HCT116 (cell line): ENCODE measurements around the gene SELENOW. TPM values are rescaled to one million over a fixed set of nuclear protein-coding genes. Genes with fewer than 3 reads are reported as not detected.

Experiments used
- ATAC-seq: fragments of 200-7000 bp; cut with Tn5 transposase; 2 replicates; pipeline ENCODE4 v1.9.1; 2020; ENCODE audit warnings: mild to moderate bottlenecking, moderate library complexity
- BruUV-seq: library from RNA; stranded (reverse); fragments of 400-500 nt; replicated peaks from 2 replicates; lab custom pipeline; 2021; lab: Mats Ljungman, UMichigan
- CTCF ChIA-PET: fragments of 300-600 bp; sonication (Branson Sonifier 250); formaldehyde crosslinking; loops from one replicate; lab custom pipeline; 2021; ENCODE audit warnings: antibody characterized with exemption; lab: Charles Lee
- POLR2A ChIA-PET: fragments of 300-600, 350-600 bp; sonication (Branson Sonifier 250); formaldehyde crosslinking; loops from one replicate; lab custom pipeline; 2021; ENCODE audit warnings: antibody characterized with exemption; lab: Charles Lee
- RAD21 ChIA-PET, 2 experiments: fragments of 300-600 bp; sonication (Branson Sonifier 250); formaldehyde crosslinking; loops; one replicate each; lab custom pipeline; 2023; ENCODE audit warnings: low total read pairs in 2 of 2; ENCODE audit not compliant: uncharacterized antibody in 2 of 2, unreplicated experiment in 2 of 2, low non-redundant PET in 1 of 2; lab: Charles Lee
- DNase-seq: peaks from one replicate; pipeline ENCODE4 v3.0.0-alpha.2; 2010; ENCODE audit warnings: low read depth, low spot score
- H2AFZ ChIP-seq: fragments of 200-600 bp; shearing (Covaris generic), sonication (generic); 2 replicates; pipeline ENCODE4 v1.6.1; 2017; ENCODE audit warnings: low read depth, mixed run types, mixed read lengths, antibody characterized with exemption, low read length; ENCODE audit not compliant: poor library complexity, severe bottlenecking
- H3K27ac ChIP-seq: 2 replicates; pipeline ENCODE4 v1.5.1; 2012; ENCODE audit warnings: low read depth, low read length
- H3K27me3 ChIP-seq: fragments of 200-600 bp; sonication (generic); 2 replicates; pipeline ENCODE4 v1.6.1; 2016; ENCODE audit warnings: mixed run types, low read length, mixed read lengths; ENCODE audit not compliant: insufficient read depth
- H3K36me3 ChIP-seq, 2 experiments: fragments of 200-500 bp in 1 of 2; fragments of 200-600 bp in 1 of 2; sonication (Bioruptor generic) in 1 of 2; sonication (generic) in 1 of 2; 2 replicates each; pipeline versions ENCODE4 v1.5.1 to v1.6.1; 2014 to 2016; ENCODE audit warnings: low read length in 2 of 2, inconsistent platforms in 1 of 2, mixed read lengths in 1 of 2, mixed run types in 1 of 2; ENCODE audit not compliant: insufficient read depth in 2 of 2, control insufficient read depth in 1 of 2
- H3K4me1 ChIP-seq, 2 experiments: fragments of 200-600 bp in 1 of 2; sonication (generic) in 1 of 2; 2 replicates each; pipeline versions ENCODE4 v1.5.1 to v1.6.1; 2012 to 2017; ENCODE audit warnings: low read length in 2 of 2, inconsistent platforms in 1 of 2, mild to moderate bottlenecking in 1 of 2, mixed read lengths in 1 of 2, mixed run types in 1 of 2, moderate library complexity in 1 of 2; ENCODE audit not compliant: insufficient read depth in 2 of 2, control insufficient read depth in 1 of 2
- H3K4me2 ChIP-seq: fragments of 200-600 bp; sonication (generic); 2 replicates; pipeline ENCODE4 v1.6.1; 2017; ENCODE audit warnings: mixed run types, low read length, mixed read lengths
- H3K4me3 ChIP-seq, 2 experiments: fragments of 200-600 bp in 1 of 2; sonication (generic) in 1 of 2; replicated peaks in 1 of 2; 2 replicates each; pipeline ENCODE4 v1.5.1; 2011 to 2016; ENCODE audit warnings: low read length in 2 of 2, control low read depth in 1 of 2, low read depth in 1 of 2, mild to moderate bottlenecking in 1 of 2, mixed read lengths in 1 of 2, mixed run types in 1 of 2
- H3K79me2 ChIP-seq: fragments of 200-600 bp; sonication (generic); 2 replicates; pipeline ENCODE4 v1.6.1; 2017; ENCODE audit warnings: mild to moderate bottlenecking, mixed run types, low read length, moderate library complexity, mixed read lengths; ENCODE audit not compliant: insufficient read depth
- H3K9ac ChIP-seq: fragments of 200-600 bp; sonication (generic); 2 replicates; pipeline ENCODE4 v1.6.1; 2016; ENCODE audit warnings: low read length, mixed read lengths
- H3K9me2 ChIP-seq: fragments of 200-600 bp; sonication (generic), shearing (Covaris generic); 2 replicates; pipeline ENCODE4 v1.6.1; 2017; ENCODE audit warnings: mixed run types, mild to moderate bottlenecking, moderate library complexity; ENCODE audit not compliant: insufficient read depth
- H3K9me3 ChIP-seq, 2 experiments: fragments of 200-500 bp in 1 of 2; fragments of 200-600 bp in 1 of 2; sonication (Bioruptor generic) in 1 of 2; sonication (generic) in 1 of 2; 2 replicates each; pipeline ENCODE4 v1.6.1; 2014 to 2017; ENCODE audit warnings: low read length in 2 of 2, mixed read lengths in 2 of 2, inconsistent platforms in 1 of 2, low read depth in 1 of 2, mild to moderate bottlenecking in 1 of 2, mixed run types in 1 of 2, moderate library complexity in 1 of 2; ENCODE audit not compliant: control insufficient read depth in 1 of 2, insufficient read depth in 1 of 2
- H4K20me1 ChIP-seq: fragments of 200-600 bp; sonication (generic), shearing (Covaris generic); 2 replicates; pipeline ENCODE4 v1.6.1; 2017; ENCODE audit warnings: mixed run types, mild to moderate bottlenecking, moderate library complexity; ENCODE audit not compliant: insufficient read depth
- CEBPB ChIP-seq: IDR thresholded peaks from 2 replicates; pipeline ENCODE4 v1.6.1; 2012; ENCODE audit warnings: low read depth
- EGR1 ChIP-seq: IDR thresholded peaks from 2 replicates; pipeline ENCODE4 v1.6.1; 2012; ENCODE audit warnings: low read depth
- ELF1 ChIP-seq: IDR thresholded peaks from 2 replicates; pipeline ENCODE4 v1.6.1; 2012; ENCODE audit warnings: low read depth, borderline replicate concordance
- JUND ChIP-seq: IDR thresholded peaks from 2 replicates; pipeline ENCODE4 v1.6.1; 2012
- POLR2A ChIP-seq: IDR thresholded peaks from 2 replicates; pipeline ENCODE4 v1.7.0; 2011; ENCODE audit warnings: borderline replicate concordance; ENCODE audit not compliant: insufficient read depth, insufficient read length; ENCODE audit errors: extremely low read depth
- SIN3A ChIP-seq: IDR thresholded peaks from 2 replicates; pipeline ENCODE4 v1.6.1; 2012; ENCODE audit warnings: low read depth
- SP1 ChIP-seq: IDR thresholded peaks from 2 replicates; pipeline ENCODE4 v1.6.1; 2012; ENCODE audit warnings: low read depth
- TCF7L2 ChIP-seq: IDR thresholded peaks from 2 replicates; pipeline ENCODE4 v1.7.0; 2011; ENCODE audit warnings: borderline replicate concordance, inconsistent platforms; ENCODE audit not compliant: insufficient read depth, insufficient read length; ENCODE audit errors: extremely low read depth
- YY1 ChIP-seq: IDR thresholded peaks from 2 replicates; pipeline ENCODE4 v1.6.1; 2011; ENCODE audit warnings: low read length, low read depth, moderate library complexity, mild to moderate bottlenecking; ENCODE audit not compliant: insufficient replicate concordance; ENCODE audit errors: extremely low read depth
- ZNF274 ChIP-seq: fragments of 200-500 bp; sonication (Bioruptor generic); IDR thresholded peaks from 2 replicates; pipeline ENCODE4 v1.6.1; 2014; ENCODE audit warnings: mild to moderate bottlenecking, low read depth, low read length, inconsistent platforms
- intact Hi-C: fragments of 100-400 bp; cut with micrococcal nuclease; formaldehyde crosslinking; loops from 2 replicates; pipeline ENCODE4 v1.10.0; 2022
- total RNA-seq: library from RNA; stranded (reverse); gene quantifications from one replicate; pipeline ENCODE4 v1.2.1, GENCODE V29; 2021; ENCODE audit not compliant: unreplicated experiment
- TF ChIP-seq, protein P1 (sequence below): IDR thresholded peaks from 2 replicates; pipeline ENCODE4 v1.6.1; 2012; ENCODE audit warnings: low read depth
- TF ChIP-seq, protein P2 (sequence below): IDR thresholded peaks from 2 replicates; pipeline ENCODE4 v1.6.1; 2012
- TF ChIP-seq, protein P3 (sequence below): IDR thresholded peaks from 2 replicates; pipeline ENCODE4 v1.6.1; 2011; ENCODE audit warnings: mild to moderate bottlenecking, low read length, moderate library complexity; ENCODE audit not compliant: insufficient replicate concordance; ENCODE audit errors: extremely low read depth

The SELENOW gene
- total RNA-seq, 1 experiment from 2014 or later: 181 TPM

DNA sequence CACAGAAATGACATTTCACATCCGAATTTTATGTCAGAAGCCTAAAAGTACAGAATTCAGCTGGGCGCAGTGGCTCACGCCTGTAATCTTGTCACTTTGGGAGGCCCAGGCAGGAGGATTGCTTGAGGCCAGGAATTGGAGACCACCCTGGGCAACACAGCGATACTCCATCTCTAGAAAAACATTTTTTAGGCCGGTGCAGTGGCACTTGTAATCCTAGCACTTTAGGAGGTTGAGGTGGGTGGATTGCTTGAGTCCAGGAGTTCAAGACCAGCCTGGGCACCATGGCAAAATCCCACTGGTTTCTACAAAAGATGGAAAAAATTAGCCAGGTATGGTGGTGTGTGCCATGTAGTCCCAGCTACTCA, 17.9 kb upstream of the SELENOW start:
- Histone ChIP-seq H3K9me2 (no peaks in the 10 kb centered on the region), H3K36me3 (peaks cover 12 to 31% of the 10 kb centered on the region in 2 experiments), H3K4me2 (no peak overlapping the region), H4K20me1 (peaks cover 6% of the 10 kb centered on the region; the same call in 1 of the 2 replicates), H3K9ac (no peak overlapping the region), H3K4me3 (no peak overlapping the region), H3K27me3 (no peaks in the 10 kb centered on the region), H3K27ac (no peak overlapping the region), H3K4me1 (peaks cover 0 to 2% of the 10 kb centered on the region in 2 experiments; a peak in 1 of 4 replicates), H2AFZ (no peak overlapping the region), H3K79me2 (no peaks in the 10 kb centered on the region), H3K9me3 (no peaks in the 10 kb centered on the region)
- no TSS peak for BruUV-seq
- ChIA-PET RAD21 (no interaction called here), CTCF (no interaction called here), POLR2A (no interaction called here)
- no peak for TF ChIP-seq EGR1
- TF ChIP-seq YY1: no peak
- no peak for TF ChIP-seq ZNF274
- TF ChIP-seq, protein P1, sequence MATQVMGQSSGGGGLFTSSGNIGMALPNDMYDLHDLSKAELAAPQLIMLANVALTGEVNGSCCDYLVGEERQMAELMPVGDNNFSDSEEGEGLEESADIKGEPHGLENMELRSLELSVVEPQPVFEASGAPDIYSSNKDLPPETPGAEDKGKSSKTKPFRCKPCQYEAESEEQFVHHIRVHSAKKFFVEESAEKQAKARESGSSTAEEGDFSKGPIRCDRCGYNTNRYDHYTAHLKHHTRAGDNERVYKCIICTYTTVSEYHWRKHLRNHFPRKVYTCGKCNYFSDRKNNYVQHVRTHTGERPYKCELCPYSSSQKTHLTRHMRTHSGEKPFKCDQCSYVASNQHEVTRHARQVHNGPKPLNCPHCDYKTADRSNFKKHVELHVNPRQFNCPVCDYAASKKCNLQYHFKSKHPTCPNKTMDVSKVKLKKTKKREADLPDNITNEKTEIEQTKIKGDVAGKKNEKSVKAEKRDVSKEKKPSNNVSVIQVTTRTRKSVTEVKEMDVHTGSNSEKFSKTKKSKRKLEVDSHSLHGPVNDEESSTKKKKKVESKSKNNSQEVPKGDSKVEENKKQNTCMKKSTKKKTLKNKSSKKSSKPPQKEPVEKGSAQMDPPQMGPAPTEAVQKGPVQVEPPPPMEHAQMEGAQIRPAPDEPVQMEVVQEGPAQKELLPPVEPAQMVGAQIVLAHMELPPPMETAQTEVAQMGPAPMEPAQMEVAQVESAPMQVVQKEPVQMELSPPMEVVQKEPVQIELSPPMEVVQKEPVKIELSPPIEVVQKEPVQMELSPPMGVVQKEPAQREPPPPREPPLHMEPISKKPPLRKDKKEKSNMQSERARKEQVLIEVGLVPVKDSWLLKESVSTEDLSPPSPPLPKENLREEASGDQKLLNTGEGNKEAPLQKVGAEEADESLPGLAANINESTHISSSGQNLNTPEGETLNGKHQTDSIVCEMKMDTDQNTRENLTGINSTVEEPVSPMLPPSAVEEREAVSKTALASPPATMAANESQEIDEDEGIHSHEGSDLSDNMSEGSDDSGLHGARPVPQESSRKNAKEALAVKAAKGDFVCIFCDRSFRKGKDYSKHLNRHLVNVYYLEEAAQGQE: no peak
- TF ChIP-seq, protein P2, sequence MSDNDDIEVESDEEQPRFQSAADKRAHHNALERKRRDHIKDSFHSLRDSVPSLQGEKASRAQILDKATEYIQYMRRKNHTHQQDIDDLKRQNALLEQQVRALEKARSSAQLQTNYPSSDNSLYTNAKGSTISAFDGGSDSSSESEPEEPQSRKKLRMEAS: no peak
- no peak for TF ChIP-seq ELF1
- TF ChIP-seq TCF7L2: no peak
- TF ChIP-seq CEBPB: no peak
- no peak for TF ChIP-seq SP1
- TF ChIP-seq SIN3A: no peak
- TF ChIP-seq POLR2A: no peak
- no peak for TF ChIP-seq JUND
- TF ChIP-seq, protein P3, sequence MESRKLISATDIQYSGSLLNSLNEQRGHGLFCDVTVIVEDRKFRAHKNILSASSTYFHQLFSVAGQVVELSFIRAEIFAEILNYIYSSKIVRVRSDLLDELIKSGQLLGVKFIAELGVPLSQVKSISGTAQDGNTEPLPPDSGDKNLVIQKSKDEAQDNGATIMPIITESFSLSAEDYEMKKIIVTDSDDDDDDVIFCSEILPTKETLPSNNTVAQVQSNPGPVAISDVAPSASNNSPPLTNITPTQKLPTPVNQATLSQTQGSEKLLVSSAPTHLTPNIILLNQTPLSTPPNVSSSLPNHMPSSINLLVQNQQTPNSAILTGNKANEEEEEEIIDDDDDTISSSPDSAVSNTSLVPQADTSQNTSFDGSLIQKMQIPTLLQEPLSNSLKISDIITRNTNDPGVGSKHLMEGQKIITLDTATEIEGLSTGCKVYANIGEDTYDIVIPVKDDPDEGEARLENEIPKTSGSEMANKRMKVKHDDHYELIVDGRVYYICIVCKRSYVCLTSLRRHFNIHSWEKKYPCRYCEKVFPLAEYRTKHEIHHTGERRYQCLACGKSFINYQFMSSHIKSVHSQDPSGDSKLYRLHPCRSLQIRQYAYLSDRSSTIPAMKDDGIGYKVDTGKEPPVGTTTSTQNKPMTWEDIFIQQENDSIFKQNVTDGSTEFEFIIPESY: no peak
- no peak for ATAC-seq
- intact Hi-C loops: no loop called here
- DNase-seq: no peak
